Measurements from ENCODE around the gene SLC16A13. TPM values are rescaled to one million over a fixed set of nuclear protein-coding genes. Genes with fewer than 3 reads are reported as not detected.

The SLC16A13 gene
- total and polyA plus RNA-seq, 2 experiments from 2014 or later = 6.2 to 18.8 TPM

DNA sequence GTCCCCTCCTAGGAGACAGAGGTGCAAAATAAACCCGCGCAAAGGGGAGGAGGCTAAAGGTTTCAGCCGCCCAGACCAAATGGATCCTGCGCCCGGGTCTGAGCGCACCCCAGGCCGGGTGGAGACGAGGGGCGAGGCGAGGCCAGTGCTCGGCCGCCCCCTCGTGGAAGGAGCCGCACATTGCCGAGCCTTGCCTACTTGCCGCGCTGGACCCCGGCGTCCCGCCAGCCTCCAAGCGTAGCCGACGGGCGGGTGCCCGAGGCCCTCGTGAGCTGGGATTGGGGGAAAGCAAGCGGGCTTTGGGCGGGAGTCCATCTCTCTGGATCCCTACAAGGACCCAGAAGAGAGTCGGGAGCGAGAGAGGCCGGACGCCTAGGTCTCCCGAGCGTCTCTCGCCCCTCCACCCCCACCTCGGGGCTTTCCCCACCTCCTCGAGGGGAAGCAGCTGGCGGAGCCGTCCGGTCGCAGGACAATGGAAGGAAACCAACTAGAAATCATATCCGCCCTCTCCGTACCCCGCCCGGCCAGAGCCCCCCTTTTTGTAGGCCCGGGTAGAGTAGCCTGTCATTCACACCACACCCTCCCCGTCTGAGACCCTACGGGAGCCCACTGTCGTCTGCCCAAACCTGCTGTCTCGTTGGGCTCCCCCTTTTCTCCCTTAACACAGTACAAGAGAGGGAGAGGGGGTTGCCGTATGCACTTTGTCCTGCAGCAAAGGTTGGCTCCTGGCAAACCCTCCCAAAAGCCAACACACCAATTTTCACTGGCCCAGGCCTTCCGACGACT, 13.6 kb upstream of the SLC16A13 start:
- H3K4me3 ChIP-seq = no peak overlapping the region

GRCh38 chr17:7022781-7023571, 12.8 kb upstream of the SLC16A13 start, which contains the start of gene BCL6B:
Gene BCL6B (plus strand): TSS chr17:7023050. CDS start chr17:7023672, 622 bp downstream.
- no peak within 1 kb of the TSS for H3K4me3 ChIP-seq
- peak within 1 kb of the TSS; percentile 69 for H3K4me2 ChIP-seq
- TF ChIP-seq EZH2 (IDR thresholded peaks at IDR 0.05; ENCODE audit: borderline replicate concordance) (peak; percentile 68), EZH2phosphoT487 (IDR thresholded peaks at IDR 0.05; ENCODE audit: low read depth, severe bottlenecking, unreplicated experiment) (no peak), CTCF (IDR thresholded peaks at IDR 0.05; ENCODE audit: poor library complexity) (no peak)
- H3K27me3 ChIP-seq = peaks cover 15% of the 10 kb centered on the region
- H3K36me3 ChIP-seq (replicated peaks; ENCODE audit: insufficient read depth, low read depth) = no peaks in the 10 kb centered on the region
- H4K20me1 ChIP-seq (ENCODE audit: insufficient read depth, poor library complexity, severe bottlenecking) = no peaks in the 10 kb centered on the region
- DNase-seq (ENCODE audit: low spot score) = no peak
- H3K4me1 ChIP-seq (ENCODE audit: insufficient read depth) = peaks cover 7% of the 10 kb centered on the region
- 11% methylated on average over 44 of the region's 47 CpGs for WGBS (ENCODE audit: low lambda C conversion rate, missing lambda C conversion rate)
- no peaks in the 10 kb centered on the region for H3K9me3 ChIP-seq (ENCODE audit: low read depth)
- no peaks in the 10 kb centered on the region for H3K79me2 ChIP-seq
- no peaks in the 10 kb centered on the region for H3K9me2 ChIP-seq (replicated peaks; ENCODE audit: insufficient read depth)
- H2AFZ ChIP-seq = peak within 1 kb of the TSS; percentile 69
- no peak within 1 kb of the TSS for H3K27ac ChIP-seq

More for the DNA sequence above, 13.6 kb upstream of the SLC16A13 start:
- H4K20me1 ChIP-seq (ENCODE audit: insufficient read depth, poor library complexity, severe bottlenecking) = no peaks in the 10 kb centered on the region
- H2AFZ ChIP-seq = no peak overlapping the region
- TF ChIP-seq CTCF (IDR thresholded peaks at IDR 0.05; ENCODE audit: poor library complexity) (peak; percentile 88), EZH2 (IDR thresholded peaks at IDR 0.05; ENCODE audit: borderline replicate concordance) (no peak), EZH2phosphoT487 (IDR thresholded peaks at IDR 0.05; ENCODE audit: low read depth, severe bottlenecking, unreplicated experiment) (no peak)
- no peaks in the 10 kb centered on the region for H3K9me2 ChIP-seq (replicated peaks; ENCODE audit: insufficient read depth)
- H3K79me2 ChIP-seq = no peaks in the 10 kb centered on the region
- 8% methylated on average over 47 of the region's 53 CpGs for WGBS (ENCODE audit: low lambda C conversion rate, missing lambda C conversion rate)
- H3K9me3 ChIP-seq (ENCODE audit: low read depth) = no peaks in the 10 kb centered on the region
- no peaks in the 10 kb centered on the region for H3K36me3 ChIP-seq (replicated peaks; ENCODE audit: insufficient read depth, low read depth)
- H3K4me2 ChIP-seq = peak overlapping the region; percentile 69
- no peak overlapping the region for H3K27ac ChIP-seq
- peaks cover 7% of the 10 kb centered on the region for H3K4me1 ChIP-seq (ENCODE audit: insufficient read depth)
- peaks cover 15% of the 10 kb centered on the region for H3K27me3 ChIP-seq
- DNase-seq (ENCODE audit: low spot score) = peak; percentile 88

DNA sequence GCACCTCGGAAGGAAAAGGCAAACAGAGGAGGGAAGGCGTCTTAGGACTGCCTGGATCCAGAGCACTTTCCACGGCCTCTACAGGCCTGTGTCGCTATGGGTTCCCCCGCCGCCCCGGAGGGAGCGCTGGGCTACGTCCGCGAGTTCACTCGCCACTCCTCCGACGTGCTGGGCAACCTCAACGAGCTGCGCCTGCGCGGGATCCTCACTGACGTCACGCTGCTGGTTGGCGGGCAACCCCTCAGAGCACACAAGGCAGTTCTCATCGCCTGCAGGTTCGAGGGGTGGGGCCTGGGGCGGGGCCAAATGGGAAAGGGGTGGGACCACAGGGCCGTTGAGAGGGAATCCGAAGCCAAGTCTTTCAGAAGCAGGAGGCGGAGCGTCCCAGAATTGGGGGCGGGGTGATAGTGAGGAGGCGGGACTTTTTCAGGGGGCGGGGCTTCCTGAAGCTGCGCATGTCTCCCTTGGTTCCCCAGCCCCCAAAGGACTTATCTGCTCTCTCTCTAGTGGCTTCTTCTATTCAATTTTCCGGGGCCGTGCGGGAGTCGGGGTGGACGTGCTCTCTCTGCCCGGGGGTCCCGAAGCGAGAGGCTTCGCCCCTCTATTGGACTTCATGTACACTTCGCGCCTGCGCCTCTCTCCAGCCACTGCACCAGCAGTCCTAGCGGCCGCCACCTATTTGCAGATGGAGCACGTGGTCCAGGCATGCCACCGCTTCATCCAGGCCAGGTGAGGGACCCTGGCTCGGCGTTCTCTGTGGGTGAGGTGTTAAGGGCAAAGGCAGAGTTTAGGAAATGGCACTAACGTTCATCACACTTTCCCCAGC, 12.0 kb upstream of the SLC16A13 start:
- no peaks in the 10 kb centered on the region for H3K9me3 ChIP-seq (ENCODE audit: low read depth)
- H3K27me3 ChIP-seq = peaks cover 15% of the 10 kb centered on the region
- DNase-seq (ENCODE audit: low spot score) = peak; percentile 91
- H3K4me2 ChIP-seq = peak overlapping the region; percentile 69
- 46% methylated on average over 43 of the region's 51 CpGs for WGBS (ENCODE audit: low lambda C conversion rate, missing lambda C conversion rate)
- H3K4me3 ChIP-seq = no peak overlapping the region
- peak overlapping the region; percentile 69 for H2AFZ ChIP-seq
- no peaks in the 10 kb centered on the region for H4K20me1 ChIP-seq (ENCODE audit: insufficient read depth, poor library complexity, severe bottlenecking)
- no peak overlapping the region for H3K27ac ChIP-seq
- H3K79me2 ChIP-seq = no peaks in the 10 kb centered on the region
- no peaks in the 10 kb centered on the region for H3K36me3 ChIP-seq (replicated peaks; ENCODE audit: insufficient read depth, low read depth)
- TF ChIP-seq EZH2phosphoT487 (IDR thresholded peaks at IDR 0.05; ENCODE audit: low read depth, severe bottlenecking, unreplicated experiment) (no peak), CTCF (IDR thresholded peaks at IDR 0.05; ENCODE audit: poor library complexity) (no peak), EZH2 (IDR thresholded peaks at IDR 0.05; ENCODE audit: borderline replicate concordance) (no peak)
- no peaks in the 10 kb centered on the region for H3K9me2 ChIP-seq (replicated peaks; ENCODE audit: insufficient read depth)
- peaks cover 7% of the 10 kb centered on the region for H3K4me1 ChIP-seq (ENCODE audit: insufficient read depth)

Measured in hepatocyte (in vitro differentiated cells).